ENCODE data around the gene TULP4. TPM values are rescaled to one million over a fixed set of nuclear protein-coding genes. Genes with fewer than 3 reads are reported as not detected.

TULP4 gene
- total RNA-seq, 1 experiment from 2014 or later, result 64.6 TPM

GRCh38 chr6:158316022-158316421 lies 3.8 kb downstream of the TULP4 start:
- no peak overlapping the region for H3K27ac ChIP-seq (ENCODE audit: insufficient read length, low read depth, low read length)
- no peak overlapping the region for H2BK15ac ChIP-seq (ENCODE audit: low read depth, low read length)
- no peak overlapping the region for H3K9ac ChIP-seq (ENCODE audit: extremely low read depth, insufficient read length, low read length)
- H4K5ac ChIP-seq (ENCODE audit: insufficient read length, low read depth, low read length), result no peak overlapping the region
- H2AFZ ChIP-seq (ENCODE audit: low read length), result no peak overlapping the region
- H3K4ac ChIP-seq (ENCODE audit: low read depth, low read length), result no peak overlapping the region
- no peaks in the 10 kb centered on the region for H3K27me3 ChIP-seq (ENCODE audit: insufficient read depth, low read length)
- peaks cover 44 to 64% (median 57%) of the 10 kb centered on the region in 3 experiments for H3K36me3 Mint-ChIP-seq (ENCODE audit: insufficient read depth in 1 of 3, low read depth in 3 of 3)
- H2BK5ac ChIP-seq (ENCODE audit: insufficient read length, low read length), result no peak overlapping the region
- H2AK5ac ChIP-seq (ENCODE audit: insufficient read length, low read length), result no peak overlapping the region
- no peak overlapping the region for H3K18ac ChIP-seq (ENCODE audit: insufficient read length, low read depth, low read length)
- no peak overlapping the region for H2BK20ac ChIP-seq (ENCODE audit: low read depth, low read length, poor library complexity, severe bottlenecking)
- no peaks in the 10 kb centered on the region for H3K23me2 ChIP-seq (ENCODE audit: insufficient read length, low read depth, low read length, poor library complexity, severe bottlenecking)
- no peak overlapping the region for H3K4me2 ChIP-seq (ENCODE audit: insufficient read depth, insufficient read length, low read length)
- no peaks in the 10 kb centered on the region for H3K27me3 Mint-ChIP-seq (ENCODE audit: low read depth)
- H2BK12ac ChIP-seq (ENCODE audit: insufficient read length, low read depth, low read length), result no peak overlapping the region
- peaks cover 28 to 35% of the 10 kb centered on the region in 2 experiments for H3K4me1 Mint-ChIP-seq
- no peak overlapping the region for H3K56ac ChIP-seq (ENCODE audit: insufficient read length, low read depth, low read length)
- no peak for DNase-seq
- H3K4me3 Mint-ChIP-seq, result no peak overlapping the region
- H3K23ac ChIP-seq (ENCODE audit: insufficient read length, low read depth, low read length), result no peak overlapping the region
- no peak overlapping the region for H3K14ac ChIP-seq (ENCODE audit: insufficient read depth, low read length)
- peaks cover 2% of the 10 kb centered on the region for H3K79me1 ChIP-seq (ENCODE audit: insufficient read depth, low read depth, low read length, poor library complexity, severe bottlenecking)
- no peak overlapping the region for H4K91ac ChIP-seq (ENCODE audit: insufficient read length, low read depth, low read length)
- no CpG with 5 or more reads among the region's 3 CpGs for WGBS (ENCODE audit: extremely low coverage, insufficient read length, low lambda C conversion rate)
- no peak overlapping the region for H3T11ph ChIP-seq (ENCODE audit: low read length)
- no peak for TF ChIP-seq CTCF (conservative IDR thresholded peaks at IDR 0.05)
- H2BK120ac ChIP-seq (ENCODE audit: low read depth, low read length, poor library complexity, severe bottlenecking), result no peak overlapping the region
- no peaks in the 10 kb centered on the region for H3K4me1 ChIP-seq (ENCODE audit: insufficient read depth, low read length)
- H4K8ac ChIP-seq (replicated peaks; ENCODE audit: insufficient read length, low read depth, low read length), result no peak overlapping the region
- H3K9me3 Mint-ChIP-seq, result peaks cover 8 to 11% of the 10 kb centered on the region in 2 experiments; a peak in 4 of 5 replicates
- H3K9me3 ChIP-seq (ENCODE audit: control insufficient read depth, low read depth, low read length), result no peaks in the 10 kb centered on the region
- no peak overlapping the region for H3K27ac Mint-ChIP-seq
- H4K20me1 ChIP-seq (ENCODE audit: control insufficient read depth, insufficient read depth, insufficient read length), result no peaks in the 10 kb centered on the region
- peaks cover 4% of the 10 kb centered on the region for H3K79me2 ChIP-seq (ENCODE audit: insufficient read depth, low read length)

Measured in H9 (cell line).